GM19438 (cell line): Measurements from ENCODE around the gene UROD.
A peak's percentile ranks its signal among the peaks of the same experiment; 100 is the strongest.
"Not testable (repeated sequence)": the region's sequence is repeated elsewhere in the genome, so short reads cannot be mapped to it uniquely, and the experiment has no call there.

Source experiments
- ATAC-seq: cut with Tn5 transposase; IDR thresholded peaks from one replicate; pipeline ENCODE4 v1.9.1; 2021; ENCODE audit warnings: low read depth; ENCODE audit not compliant: unreplicated experiment

The UROD gene

DNA sequence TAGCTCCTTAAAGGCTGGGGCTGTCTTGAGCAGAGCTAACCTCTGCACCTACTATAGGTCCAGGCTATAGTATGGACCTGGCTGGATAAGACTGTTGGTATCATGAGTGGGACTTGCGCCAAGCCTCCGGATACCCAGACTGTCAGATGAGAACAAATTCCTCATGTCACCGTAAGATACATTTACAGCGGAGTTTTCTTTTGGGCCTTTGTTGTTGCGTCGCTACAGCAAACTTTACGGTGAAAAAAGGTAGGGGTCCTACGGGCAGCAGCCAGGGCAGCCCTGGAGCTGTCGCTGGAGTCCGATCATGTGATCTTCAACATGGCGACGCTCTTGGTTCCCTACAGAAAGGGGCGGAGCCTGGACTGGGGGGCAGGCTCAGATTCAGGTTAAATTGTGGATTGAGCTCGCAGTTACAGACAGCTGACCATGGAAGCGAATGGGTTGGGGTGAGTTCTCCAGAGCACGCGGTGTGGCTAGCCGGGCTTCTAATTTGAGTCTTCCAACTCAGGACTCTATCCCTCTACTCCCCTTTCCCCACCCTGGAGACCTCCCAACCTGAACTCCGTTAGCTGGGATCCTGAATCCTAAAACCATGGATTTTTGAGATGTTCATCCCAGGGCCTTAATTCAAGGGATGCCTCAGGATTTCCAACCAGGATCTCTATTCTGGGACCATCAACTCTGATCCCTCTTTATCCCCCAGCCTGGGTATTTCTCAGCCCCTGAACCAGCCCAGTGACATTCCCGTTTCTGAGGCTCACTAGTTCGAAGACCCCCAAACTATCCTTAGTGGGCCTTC is at the start of gene UROD:
UROD (plus strand) TSS at position 418 of the 802 bp plus-strand sequence; CDS start at position 430, 12 bp downstream.
- peak; percentile 58 for ATAC-seq

DNA sequence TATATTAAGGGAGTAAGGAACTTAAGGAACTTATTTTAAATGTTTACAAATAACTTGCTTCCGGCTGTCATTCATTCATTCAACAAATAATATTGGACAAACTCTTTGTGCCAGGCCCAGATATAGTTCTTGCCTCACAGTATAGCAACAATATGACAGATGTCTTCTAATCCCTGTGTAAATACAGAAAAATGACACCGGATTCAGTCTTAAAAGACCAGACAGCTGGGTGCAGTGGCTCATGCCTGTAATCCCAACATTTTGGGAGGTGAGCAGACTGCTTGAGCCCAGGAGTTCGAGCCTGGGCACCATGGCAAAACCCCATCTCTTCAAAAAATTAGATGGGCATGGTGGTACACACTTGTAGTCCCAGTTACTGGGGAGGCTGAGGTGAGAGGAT is 49.3 kb upstream of the UROD start:
- ATAC-seq = no peak

- no peak for ATAC-seq
Observed at GRCh38 chr1:44964396-44964795, 47.7 kb upstream of the UROD start.

GRCh38 chr1:44970317-44970716 is 41.7 kb upstream of the UROD start:
- no peak for ATAC-seq

DNA sequence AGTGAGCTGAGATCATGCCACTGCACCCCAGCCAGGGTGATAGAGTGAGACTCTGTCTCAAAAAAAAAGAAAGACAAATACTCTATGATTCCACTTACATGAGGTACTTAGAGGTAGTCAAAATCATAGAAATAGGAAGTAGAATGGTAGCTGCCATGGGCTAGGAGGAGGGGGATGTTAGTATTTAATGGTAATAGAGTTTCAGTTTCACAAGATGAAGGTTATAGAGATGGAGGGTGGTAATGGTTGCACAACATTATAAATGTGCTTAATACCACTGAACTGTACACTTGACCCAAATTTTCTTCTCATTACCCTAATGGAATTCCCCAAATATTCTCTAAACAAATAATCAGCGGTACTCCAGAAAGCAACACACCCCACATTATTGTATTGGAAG is 38.4 kb upstream of the UROD start:
- no peak for ATAC-seq

DNA sequence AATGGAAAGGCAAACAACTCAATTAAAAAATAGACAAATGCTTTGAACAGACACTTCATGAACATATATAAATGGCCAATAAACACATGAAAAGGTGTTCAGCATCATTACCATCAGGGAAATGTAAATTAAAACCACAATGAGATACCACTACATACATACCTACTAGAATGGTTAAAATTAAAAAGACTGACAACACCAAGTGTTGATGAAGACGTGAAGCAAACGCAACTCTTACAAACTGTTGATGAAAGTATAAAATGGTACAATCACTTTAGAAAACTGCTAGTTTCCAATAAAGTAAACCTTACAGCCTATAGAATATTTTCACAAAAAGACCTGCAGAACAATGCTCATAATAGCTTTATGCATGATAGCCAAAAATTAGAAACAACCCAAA is 35.8 kb upstream of the UROD start:
- ATAC-seq = no peak

- ATAC-seq = not testable (repeated sequence)
Observed at GRCh38 chr1:44977372-44977771, 34.7 kb upstream of the UROD start.

GRCh38 chr1:44985747-44986359 is 26.2 kb upstream of the UROD start:
- ATAC-seq = peak; percentile 12

DNA sequence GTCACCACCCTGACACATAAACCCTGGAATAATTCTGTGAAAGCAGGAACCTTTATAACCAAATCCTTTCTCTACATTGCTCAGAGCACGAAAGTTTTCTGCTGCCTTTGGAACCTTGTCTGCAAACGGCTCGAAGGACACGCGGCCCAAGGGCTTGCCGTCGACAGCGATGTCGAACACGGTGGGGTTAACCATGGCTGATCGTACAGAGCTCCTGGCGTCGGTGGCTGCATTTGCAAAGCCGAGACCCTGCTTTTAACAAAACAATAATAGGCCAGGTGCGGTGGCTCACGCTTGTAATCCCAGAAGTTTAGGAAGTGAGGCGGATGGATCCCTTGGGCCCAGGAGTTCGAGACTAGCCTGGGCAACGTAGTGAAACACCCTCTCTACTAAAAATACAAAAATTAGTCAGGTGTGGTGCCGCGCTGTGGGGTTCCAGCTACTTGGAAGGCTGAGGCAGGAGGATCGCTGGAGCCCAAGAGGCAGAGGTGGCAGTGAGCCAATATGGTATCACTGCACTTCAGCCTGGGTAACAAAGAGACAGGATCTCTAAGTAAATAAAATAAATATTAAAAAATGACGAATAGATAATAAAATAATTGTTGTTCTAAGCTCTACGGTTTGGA is 23.4 kb upstream of the UROD start:
- no peak for ATAC-seq

GRCh38 chr1:44994309-44994898 is 17.6 kb upstream of the UROD start:
- no peak for ATAC-seq

- no peak for ATAC-seq
Observed at GRCh38 chr1:44995467-44996238, 16.4 kb upstream of the UROD start.

DNA sequence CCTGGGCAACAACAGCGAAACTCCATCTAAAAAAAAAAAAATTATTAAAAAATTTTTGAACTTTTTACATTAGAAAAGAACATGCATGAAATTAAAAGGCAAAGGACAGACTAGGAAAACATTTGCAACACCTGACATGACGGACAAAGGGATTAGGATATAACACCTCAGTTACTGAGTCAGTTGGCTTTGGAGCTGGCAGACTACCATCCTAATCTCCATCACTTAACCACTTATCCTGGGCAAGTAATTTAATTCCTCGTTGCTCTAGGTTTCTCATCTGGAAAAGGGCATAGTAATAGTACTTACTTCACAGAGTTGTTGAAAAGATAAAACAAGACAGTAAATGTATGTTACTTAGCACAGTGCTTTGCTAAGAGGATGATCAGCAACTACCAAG is 12.8 kb upstream of the UROD start:
- ATAC-seq = no peak

- no peak for ATAC-seq
Observed at GRCh38 chr1:45001011-45001481, 11.0 kb upstream of the UROD start.

DNA sequence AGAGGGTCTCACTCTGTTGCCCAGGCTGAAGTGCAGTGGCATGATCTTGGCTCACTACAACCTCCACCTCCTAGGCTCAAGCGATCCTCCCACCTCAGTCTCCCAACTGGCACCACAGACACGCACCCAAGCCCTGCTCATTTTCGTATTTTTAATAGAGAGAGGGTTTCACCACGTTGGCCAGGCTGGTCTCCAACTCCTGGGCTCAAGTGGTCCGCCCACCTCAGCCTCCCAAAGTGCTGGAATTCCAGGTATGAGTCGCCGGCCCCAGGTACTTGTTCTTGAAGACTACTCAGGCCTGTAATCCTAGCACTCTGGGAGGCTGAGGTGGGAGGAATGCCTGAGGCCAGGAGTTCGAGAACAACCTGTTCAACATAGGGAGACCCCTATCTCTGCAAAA is 10.5 kb upstream of the UROD start:
- not testable (repeated sequence) for ATAC-seq

GRCh38 chr1:45002650-45003645 is 9.1 kb upstream of the UROD start:
- no peak for ATAC-seq

DNA sequence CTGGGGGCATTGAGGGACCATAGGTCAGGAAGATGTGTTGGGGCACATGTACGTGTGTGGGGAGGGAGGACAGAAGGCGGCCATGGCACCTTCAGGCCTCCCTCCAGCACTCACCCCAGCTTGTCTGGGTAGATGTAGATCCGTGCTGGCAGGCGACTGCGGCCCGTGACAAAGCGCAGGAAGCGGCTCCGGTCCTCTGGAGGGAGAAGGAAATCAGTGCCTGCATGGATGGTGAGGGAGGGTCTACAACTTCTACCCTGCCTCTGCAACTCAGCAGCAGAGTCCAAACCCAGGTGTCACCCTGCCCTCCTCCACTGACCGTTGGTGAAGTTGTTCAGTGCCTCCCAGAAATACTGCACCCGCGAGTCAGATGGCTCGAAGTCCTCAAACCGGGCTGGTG is 8.3 kb upstream of the UROD start:
- no peak for ATAC-seq

DNA sequence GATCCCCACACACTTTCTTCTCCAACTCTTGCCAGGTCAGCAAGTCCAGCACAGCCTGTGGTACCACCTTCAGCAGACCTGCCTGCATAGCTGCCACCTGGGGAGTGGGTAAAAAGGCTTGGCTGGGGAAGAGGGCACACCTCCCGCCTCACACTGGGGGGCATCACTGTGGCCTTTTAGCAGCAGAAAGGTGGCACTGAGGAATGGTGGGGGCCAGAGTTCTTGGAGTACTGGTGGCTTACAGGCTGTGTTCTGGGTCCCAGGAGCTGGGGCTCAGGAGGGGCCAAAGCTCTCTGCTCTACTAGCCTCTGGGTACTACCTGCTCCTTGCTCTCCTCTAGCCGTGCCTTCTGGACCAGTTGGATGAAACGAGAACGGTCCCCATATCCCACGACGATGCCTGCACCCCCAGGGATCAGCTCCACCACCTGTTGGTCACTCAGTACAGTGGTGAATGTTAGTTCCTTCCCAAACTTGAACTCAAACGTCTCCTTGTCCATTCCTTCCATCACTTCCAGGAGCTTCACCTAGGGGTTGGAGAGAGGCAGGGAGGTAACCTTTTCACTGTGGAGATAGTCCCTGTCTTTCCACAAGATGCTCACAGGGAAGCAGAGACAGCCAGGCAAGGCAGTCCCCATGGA is 7.7 kb upstream of the UROD start:
- no peak for ATAC-seq

DNA sequence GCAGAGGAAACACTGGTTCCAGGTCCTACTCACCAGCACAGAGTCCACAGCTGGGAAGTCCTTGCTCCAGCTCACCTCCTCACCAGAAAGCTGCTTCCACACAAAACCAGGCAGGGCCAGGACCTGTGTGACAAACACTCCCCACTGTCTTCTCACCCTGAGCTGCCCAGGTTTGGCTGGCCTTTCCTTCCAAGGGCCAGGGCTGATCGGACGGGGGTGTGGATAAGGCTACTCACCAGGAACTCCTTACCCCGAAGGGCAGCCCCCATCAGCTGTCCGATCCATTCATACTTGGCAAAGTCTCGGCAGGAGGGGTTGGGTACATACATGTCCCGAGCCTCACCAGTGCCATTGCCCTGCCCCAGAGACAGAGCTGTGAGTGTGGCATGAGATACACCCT is 6.3 kb upstream of the UROD start:
- ATAC-seq = no peak

DNA sequence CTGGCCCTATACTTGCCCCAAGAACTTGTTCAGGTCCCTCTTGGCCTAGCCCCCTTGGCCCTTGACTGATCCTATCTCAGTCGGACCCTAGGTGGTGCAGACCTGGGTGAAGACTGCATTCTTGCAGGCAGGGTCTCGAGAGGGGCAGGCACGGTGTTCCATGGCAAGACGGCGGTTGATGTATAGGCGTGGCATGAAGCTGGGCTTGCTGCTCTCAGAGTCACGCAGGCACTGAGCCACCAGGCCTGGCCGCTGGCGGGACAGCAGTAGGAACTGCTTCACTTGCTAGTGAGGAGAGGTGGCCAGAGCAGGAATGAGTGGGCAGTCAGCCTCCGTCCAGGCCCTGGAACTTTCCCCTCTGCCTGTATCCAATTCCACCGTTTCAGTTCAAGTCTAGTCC is 4.7 kb upstream of the UROD start:
- ATAC-seq = no peak
